Mesendoderm (in vitro differentiated cells): ENCODE data around the gene RPL10A. TPM values are rescaled to one million over a fixed set of nuclear protein-coding genes. Genes with fewer than 3 reads are reported as not detected.

Source experiments
- small RNA-seq: library from polyadenylated mRNA; stranded (forward); fragments of <200 nt; extraction: miRNeasy Mini kit (QIAGEN cat#:217004); gene quantifications from one replicate; pipeline ENCODE3, GENCODE V24; 2013; ENCODE audit not compliant: insufficient read depth

Gene RPL10A

Small RNA genes lying within 50 kb of the gene (small RNA-seq; reads per million reads assigned to genes)
- not detected for gene MIR7111
